HepG2 (cell line): Measurements from ENCODE around the gene PGGT1B. TPM values are rescaled to one million over a fixed set of nuclear protein-coding genes. Genes with fewer than 3 reads are reported as not detected.

Source experiments
- ATAC-seq: fragments of 200-7000 bp; cut with Tn5 transposase; 3 replicates; pipeline ENCODE4 v1.9.1; 2020; ENCODE audit warnings: mild to moderate bottlenecking, moderate library complexity
- BruUV-seq: library from RNA; stranded (reverse); fragments of 400-500 nt; replicated peaks from 2 replicates; lab custom pipeline; 2021; lab: Mats Ljungman, UMichigan
- CTCF ChIA-PET: fragments of 300-600 bp; formaldehyde crosslinking; extraction: SDS; loops from one replicate; lab custom pipeline; 2021; ENCODE audit warnings: low total read pairs, inconsistent platforms, low intra/inter-chr PET ratio; lab: Yijun Ruan, JAX
- POLR2A ChIA-PET: fragments of 350-600 bp; sonication (Branson Sonifier 250); formaldehyde crosslinking; loops from one replicate; lab custom pipeline; 2020; ENCODE audit warnings: antibody characterized with exemption, inconsistent platforms; lab: Yijun Ruan, JAX
- DNase-seq: peaks from one replicate; pipeline ENCODE4 v3.0.0-alpha.2; 2015; ENCODE audit warnings: low spot score
- FAIRE-seq: peaks from 3 replicates; lab custom pipeline; 2011; peaks lifted over from hg19 to GRCh38; lab: Jason Lieb, UNC
- H2AFZ ChIP-seq: one replicate; pipeline ENCODE4 v1.6.1; 2011; ENCODE audit warnings: low read length, inconsistent platforms
- H3K27ac ChIP-seq: fragments of 300-600 bp; 3 replicates; pipeline ENCODE4 v1.8.0; 2011; ENCODE audit warnings: mixed run types, mild to moderate bottlenecking, mixed read lengths, low read length, inconsistent platforms; ENCODE audit not compliant: insufficient read depth; ENCODE audit errors: extremely low read length
- H3K27me3 ChIP-seq, 2 experiments: fragments of 200-600 bp in 1 of 2; 2 replicates in 1 of 2; 3 replicates in 1 of 2; pipeline versions ENCODE4 v1.6.0 to v1.8.0; 2011; ENCODE audit warnings: low read length in 2 of 2, mild to moderate bottlenecking in 2 of 2, moderate library complexity in 2 of 2, inconsistent platforms in 1 of 2; ENCODE audit not compliant: insufficient read depth in 2 of 2, control insufficient read depth in 1 of 2
- H3K36me3 ChIP-seq, 2 experiments: fragments of 200-600 bp in 1 of 2; replicated peaks in 1 of 2; 2 replicates in 1 of 2; 3 replicates in 1 of 2; pipeline versions ENCODE4 v1.5.1 to v1.8.0; 2011; ENCODE audit warnings: low read length in 2 of 2, inconsistent platforms in 1 of 2; ENCODE audit not compliant: insufficient read depth in 2 of 2, control insufficient read depth in 1 of 2
- H3K4me1 ChIP-seq: 2 replicates; pipeline ENCODE4 v1.5.1; 2012; ENCODE audit warnings: low read length, inconsistent platforms; ENCODE audit not compliant: insufficient read depth
- H3K4me2 ChIP-seq: 2 replicates; pipeline ENCODE4 v1.6.0; 2011; ENCODE audit warnings: low read depth, low read length, inconsistent platforms
- H3K4me3 ChIP-seq, 3 experiments: fragments of 200-600 bp in 1 of 3; sonication (generic), shearing (Covaris generic) in 1 of 3; replicated peaks in 1 of 3; 2 replicates each; pipeline ENCODE4 v1.5.1; 2011 to 2016; ENCODE audit warnings: low read length in 3 of 3, inconsistent platforms in 2 of 3, low read depth in 2 of 3, mild to moderate bottlenecking in 2 of 3, control low read depth in 1 of 3, mixed read lengths in 1 of 3; ENCODE audit not compliant: insufficient read depth in 1 of 3
- H3K79me2 ChIP-seq: one replicate; pipeline ENCODE4 v1.6.1; 2011; ENCODE audit warnings: low read length, inconsistent platforms; ENCODE audit not compliant: insufficient read depth
- H3K9ac ChIP-seq: 2 replicates; pipeline ENCODE4 v1.6.0; 2011; ENCODE audit warnings: mild to moderate bottlenecking, low read depth, low read length, inconsistent platforms; ENCODE audit not compliant: insufficient read depth
- H3K9me3 ChIP-seq: 2 replicates; pipeline ENCODE4 v1.5.1; 2012; ENCODE audit warnings: mild to moderate bottlenecking, low read length
- H4K20me1 ChIP-seq: 2 replicates; pipeline ENCODE4 v1.6.0; 2011; ENCODE audit warnings: inconsistent platforms, mild to moderate bottlenecking, low read length, moderate library complexity; ENCODE audit not compliant: insufficient read depth
- AKNA ChIP-seq: sonication (generic); formaldehyde crosslinking; IDR thresholded peaks from 2 replicates; pipeline ENCODE4 v1.4.0; 2020; ENCODE audit warnings: missing genetic modification reagents, borderline replicate concordance
- CCAR2 ChIP-seq: fragments of 200-400 bp; formaldehyde crosslinking; optimal IDR thresholded peaks from 2 replicates; pipeline ENCODE3; 2018; ENCODE audit warnings: low read depth, mild to moderate bottlenecking, low read length, moderate library complexity
- CENPX ChIP-seq: sonication (generic); formaldehyde crosslinking; IDR thresholded peaks from 2 replicates; pipeline ENCODE4 v1.9.0; 2021; ENCODE audit warnings: mild to moderate bottlenecking, missing genetic modification reagents, moderate library complexity
- FOXP4 ChIP-seq: sonication (generic); formaldehyde crosslinking; IDR thresholded peaks from 2 replicates; pipeline ENCODE4 v1.4.0; 2020; ENCODE audit warnings: missing genetic modification reagents
- GATA4 ChIP-seq: sonication (generic); IDR thresholded peaks from 2 replicates; pipeline ENCODE4 v1.6.1; 2016; ENCODE audit warnings: antibody characterized with exemption, low read depth, borderline replicate concordance
- HCFC1 ChIP-seq: fragments of 150-350 bp; IDR thresholded peaks from 2 replicates; pipeline ENCODE4 v1.6.1; 2014; ENCODE audit warnings: low read depth, low read length
- PHF20 ChIP-seq: sonication (generic); formaldehyde crosslinking; IDR thresholded peaks from 2 replicates; pipeline ENCODE4 v1.5.0; 2020; ENCODE audit warnings: mild to moderate bottlenecking, missing genetic modification reagents
- REL ChIP-seq: sonication (generic); formaldehyde crosslinking; conservative IDR thresholded peaks from 2 replicates; pipeline ENCODE4 v1.8.0; 2022; ENCODE audit warnings: mild to moderate bottlenecking, missing genetic modification reagents, moderate library complexity
- REXO4 ChIP-seq: sonication (generic); formaldehyde crosslinking; IDR thresholded peaks from 2 replicates; pipeline ENCODE4 v1.8.0; 2022; ENCODE audit warnings: missing genetic modification reagents, mild to moderate bottlenecking, borderline replicate concordance
- SP4 ChIP-seq: sonication (generic); formaldehyde crosslinking; IDR thresholded peaks from 2 replicates; pipeline ENCODE4 v1.8.1; 2023; ENCODE audit warnings: mild to moderate bottlenecking, missing genetic modification reagents
- ZFAT ChIP-seq: sonication (generic); formaldehyde crosslinking; conservative IDR thresholded peaks from 2 replicates; pipeline ENCODE4 v1.8.1; 2023; ENCODE audit warnings: missing genetic modification reagents, inconsistent platforms
- ZNF292 ChIP-seq: sonication (generic); formaldehyde crosslinking; IDR thresholded peaks from 2 replicates; pipeline ENCODE4 v1.8.1; 2022; ENCODE audit warnings: mild to moderate bottlenecking, low read depth, missing genetic modification reagents, borderline replicate concordance
- ZNF639 ChIP-seq: conservative IDR thresholded peaks from 2 replicates; pipeline ENCODE4 v1.6.1; 2018; ENCODE audit warnings: missing genetic modification reagents
- ZNF672 ChIP-seq: sonication (generic); formaldehyde crosslinking; IDR thresholded peaks from 2 replicates; pipeline ENCODE4 v1.8.1; 2022; ENCODE audit warnings: missing genetic modification reagents
- ZNF704 ChIP-seq: sonication (generic); formaldehyde crosslinking; IDR thresholded peaks from 2 replicates; pipeline ENCODE4 v1.8.1; 2023; ENCODE audit warnings: mild to moderate bottlenecking, inconsistent platforms, moderate library complexity, missing genetic modification reagents, borderline replicate concordance
- WGBS: methylation state at CpG from one replicate; pipeline ENCODE4 v1.1.6; 2017; ENCODE audit warnings: low lambda C conversion rate; 5-methylcytosine and 5-hydroxymethylcytosine counted together
- in situ Hi-C: cut with HindIII; loops from 2 replicates; pipeline ENCODE4 v1.10.0; 2017; ENCODE audit warnings: low pct_unique_long_range_greater_than_20kb; ENCODE audit not compliant: extremely low pct_ligation_motif_present
- intact Hi-C: fragments of 100-400 bp; cut with micrococcal nuclease; formaldehyde crosslinking; loops from one replicate; pipeline ENCODE4 v1.10.0; 2022; ENCODE audit not compliant: unreplicated experiment
- polyA plus RNA-seq, 8 experiments: library from polyadenylated mRNA; depleted of rRNA in 3 of 8; stranded (reverse) in 7 of 8; unstranded in 1 of 8; fragments of >200 nt; fragmentation: Illumina TruSeq in 4 of 8; extraction: Trizol in 4 of 8; gene quantifications; 2 replicates each; pipeline versions ENCODE4 v1.2.1 to v1.2.3, GENCODE V29; 2011 to 2016; ENCODE audit warnings: low read depth in 4 of 8, missing spikeins in 1 of 8, mixed read lengths in 1 of 8; ENCODE audit not compliant: insufficient read depth in 1 of 8
- total RNA-seq, 5 experiments: library from RNA; depleted of rRNA; stranded (reverse); fragments of >200 nt; fragmentation: Illumina TruSeq; extraction: Trizol; gene quantifications; 2 replicates each; pipeline ENCODE4 v1.2.3, GENCODE V29; 2016; ENCODE audit warnings: low read depth in 1 of 5

PGGT1B gene
- total and polyA plus RNA-seq, 2 of the 13 experiments (the other 11 are each of a cell fraction or from before 2014, with no cell fraction given): 2.4 to 42.7 TPM

GRCh38 chr5:115202952-115203351 is 59.7 kb downstream of the PGGT1B start (continued):
- TF ChIP-seq AKNA (CRISPR knock-in tag) (no peak), REXO4 (CRISPR knock-in tag) (no peak), SP4 (no peak), PHF20 (CRISPR knock-in tag) (no peak)
- TF ChIP-seq, all 625 proteins: peak for 0

- POLR2A ChIA-PET: no interaction called here
- ATAC-seq (no peak), DNase-seq (no peak), FAIRE-seq (no peak)
- Histone ChIP-seq H3K4me3 (no peak overlapping the region), H3K9me3 (no peaks in the 10 kb centered on the region), H3K9ac (no peak overlapping the region), H3K36me3 (no peaks in the 10 kb centered on the region), H3K4me1 (peaks cover 16% of the 10 kb centered on the region), H2AFZ (no peak overlapping the region), H3K27me3 (no peaks in the 10 kb centered on the region), H3K4me2 (no peak overlapping the region), H3K79me2 (no peaks in the 10 kb centered on the region), H3K27ac (no peak overlapping the region), H4K20me1 (no peaks in the 10 kb centered on the region)
- intact Hi-C loops (no loop called here), in situ Hi-C loops (no loop called here)
- CTCF ChIA-PET: no interaction called here
- 69% methylated on average over 3 of the region's 3 CpGs for WGBS
- BruUV-seq: no TSS peak
- TF ChIP-seq ZNF639 (CRISPR knock-in tag): no peak
- no peak for TF ChIP-seq CCAR2
- TF ChIP-seq GATA4: no peak
- TF ChIP-seq ZNF672: no peak
- TF ChIP-seq REL (CRISPR knock-in tag): no peak
- TF ChIP-seq ZFAT: no peak
- TF ChIP-seq CENPX (CRISPR knock-in tag): no peak
- no peak for TF ChIP-seq HCFC1
- TF ChIP-seq ZNF704 (CRISPR knock-in tag): no peak
- no peak for TF ChIP-seq ZNF292 (CRISPR knock-in tag)
- no peak for TF ChIP-seq FOXP4 (CRISPR knock-in tag)
These were observed 66.5 kb downstream of the PGGT1B start for GRCh38 chr5:115196161-115196560.
